ENCODE results near the gene DCC.

DCC gene

DNA sequence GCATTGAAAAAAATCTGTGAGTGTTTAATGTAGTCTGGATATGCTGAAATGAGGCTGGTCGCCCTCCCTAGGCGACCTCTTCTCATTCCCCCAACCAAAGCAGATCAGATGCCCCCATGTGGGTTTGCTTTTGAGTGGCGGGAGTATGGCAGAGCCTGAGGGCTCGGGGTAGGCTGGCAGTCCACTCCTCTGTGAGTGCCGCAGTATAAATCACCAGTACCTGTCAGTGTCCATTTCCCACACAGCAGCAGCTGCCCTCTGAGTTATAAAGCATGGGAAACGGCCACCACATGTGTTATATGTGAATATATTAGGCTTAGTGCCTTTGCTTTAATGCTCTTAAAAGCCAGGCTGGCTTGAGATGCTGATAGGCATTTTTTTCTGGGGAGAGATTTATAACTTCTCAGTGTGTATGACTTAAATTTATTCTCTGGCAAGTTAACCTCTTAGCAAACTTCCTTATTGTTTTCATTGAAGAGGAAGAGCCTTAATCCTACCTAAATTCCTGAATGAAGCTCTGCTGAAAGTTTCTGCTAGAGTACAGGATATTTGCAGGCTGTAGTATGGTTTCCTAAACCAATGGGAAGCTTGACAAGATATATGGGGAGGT lies 3.8 kb downstream of the DCC start:
- Histone ChIP-seq H3K4me3 (ENCODE audit: low read depth, low read length) (no peak overlapping the region), H3K4me1 (no peaks in the 10 kb centered on the region), H3K9me3 (no peaks in the 10 kb centered on the region), H3K36me3 (no peaks in the 10 kb centered on the region), H3K27me3 (peaks cover 24% of the 10 kb centered on the region)
- TF ChIP-seq, protein P1, sequence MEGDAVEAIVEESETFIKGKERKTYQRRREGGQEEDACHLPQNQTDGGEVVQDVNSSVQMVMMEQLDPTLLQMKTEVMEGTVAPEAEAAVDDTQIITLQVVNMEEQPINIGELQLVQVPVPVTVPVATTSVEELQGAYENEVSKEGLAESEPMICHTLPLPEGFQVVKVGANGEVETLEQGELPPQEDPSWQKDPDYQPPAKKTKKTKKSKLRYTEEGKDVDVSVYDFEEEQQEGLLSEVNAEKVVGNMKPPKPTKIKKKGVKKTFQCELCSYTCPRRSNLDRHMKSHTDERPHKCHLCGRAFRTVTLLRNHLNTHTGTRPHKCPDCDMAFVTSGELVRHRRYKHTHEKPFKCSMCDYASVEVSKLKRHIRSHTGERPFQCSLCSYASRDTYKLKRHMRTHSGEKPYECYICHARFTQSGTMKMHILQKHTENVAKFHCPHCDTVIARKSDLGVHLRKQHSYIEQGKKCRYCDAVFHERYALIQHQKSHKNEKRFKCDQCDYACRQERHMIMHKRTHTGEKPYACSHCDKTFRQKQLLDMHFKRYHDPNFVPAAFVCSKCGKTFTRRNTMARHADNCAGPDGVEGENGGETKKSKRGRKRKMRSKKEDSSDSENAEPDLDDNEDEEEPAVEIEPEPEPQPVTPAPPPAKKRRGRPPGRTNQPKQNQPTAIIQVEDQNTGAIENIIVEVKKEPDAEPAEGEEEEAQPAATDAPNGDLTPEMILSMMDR (IDR thresholded peaks at IDR 0.05; ENCODE audit: low read depth, low read length) = no peak
- no peak for DNase-seq

DNA sequence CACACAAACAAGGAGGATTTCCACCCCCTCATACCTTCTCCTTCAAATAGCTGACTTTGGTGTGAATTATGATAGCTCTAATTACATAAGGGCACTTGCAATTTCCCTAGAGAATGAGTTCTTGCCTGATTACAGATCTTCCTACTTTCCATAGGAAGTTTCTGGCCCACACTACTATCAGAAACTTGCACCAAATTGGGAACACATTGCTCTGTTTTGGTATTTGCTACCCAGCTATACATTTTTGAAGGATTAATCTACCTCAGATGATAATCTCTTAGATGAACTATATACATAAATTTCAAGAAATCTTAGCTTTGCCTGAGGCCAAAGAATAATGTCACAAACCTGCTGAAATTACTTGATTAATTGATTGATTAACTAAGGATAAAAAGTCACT lies 4.9 kb downstream of the DCC start:
- no peaks in the 10 kb centered on the region for H3K36me3 ChIP-seq
- no peak for DNase-seq
- H3K9me3 ChIP-seq = no peaks in the 10 kb centered on the region
- no peaks in the 10 kb centered on the region for H3K4me1 ChIP-seq
- TF ChIP-seq, protein P1 (IDR thresholded peaks at IDR 0.05; ENCODE audit: low read depth, low read length) = no peak
- H3K27me3 ChIP-seq = peaks cover 22% of the 10 kb centered on the region
- H3K4me3 ChIP-seq (ENCODE audit: low read depth, low read length) = no peak overlapping the region

DNA sequence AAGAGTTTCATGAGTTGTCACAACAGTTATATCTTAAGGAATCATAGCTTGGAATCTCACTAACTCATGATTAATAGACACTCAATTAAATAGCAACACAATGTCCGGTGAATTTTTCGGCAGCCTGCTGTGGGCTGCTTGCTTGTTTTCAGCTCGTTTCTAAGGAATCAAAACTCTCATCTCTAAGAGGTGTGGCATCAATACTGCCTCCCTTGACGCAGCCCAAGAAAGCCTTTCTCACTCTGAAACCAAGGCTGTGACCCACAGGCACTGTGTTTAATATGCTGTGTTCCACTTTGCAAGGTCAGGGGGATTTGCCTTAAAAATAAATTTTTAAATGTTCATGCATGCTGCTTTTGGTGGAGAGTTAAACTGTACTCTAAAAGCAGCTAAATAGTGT lies 5.4 kb downstream of the DCC start:
- H3K4me1 ChIP-seq = no peaks in the 10 kb centered on the region
- no peak overlapping the region for H3K4me3 ChIP-seq (ENCODE audit: low read depth, low read length)
- peaks cover 17% of the 10 kb centered on the region for H3K27me3 ChIP-seq
- DNase-seq = no peak
- H3K9me3 ChIP-seq = no peaks in the 10 kb centered on the region
- TF ChIP-seq, protein P1 (IDR thresholded peaks at IDR 0.05; ENCODE audit: low read depth, low read length) = no peak
- H3K36me3 ChIP-seq = no peaks in the 10 kb centered on the region

DNA sequence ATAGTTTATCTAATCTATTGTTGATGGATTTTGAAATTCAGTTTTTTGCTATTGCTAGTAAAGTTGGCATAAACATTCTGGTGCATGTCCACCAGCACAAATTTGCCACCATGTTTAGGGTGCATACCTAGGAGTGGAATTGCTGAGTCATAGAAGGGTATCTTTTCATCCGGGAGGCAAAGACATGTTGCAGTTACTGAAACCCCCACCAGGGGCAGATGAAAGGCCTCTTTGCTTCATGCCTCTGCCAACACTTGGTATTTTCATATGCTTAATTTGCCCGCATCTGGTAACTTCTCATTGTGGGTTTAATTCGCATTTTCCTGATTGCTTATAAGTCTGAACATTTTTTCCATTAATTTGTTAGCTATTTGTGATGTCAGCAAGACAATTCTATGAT lies 8.2 kb downstream of the DCC start:
- Histone ChIP-seq H3K9me3 (no peaks in the 10 kb centered on the region), H3K27me3 (no peaks in the 10 kb centered on the region), H3K4me1 (no peaks in the 10 kb centered on the region), H3K36me3 (no peaks in the 10 kb centered on the region), H3K4me3 (ENCODE audit: low read depth, low read length) (no peak overlapping the region)
- TF ChIP-seq, protein P1 (IDR thresholded peaks at IDR 0.05; ENCODE audit: low read depth, low read length) = peak; percentile 34
- DNase-seq = peak; percentile 14

DNA sequence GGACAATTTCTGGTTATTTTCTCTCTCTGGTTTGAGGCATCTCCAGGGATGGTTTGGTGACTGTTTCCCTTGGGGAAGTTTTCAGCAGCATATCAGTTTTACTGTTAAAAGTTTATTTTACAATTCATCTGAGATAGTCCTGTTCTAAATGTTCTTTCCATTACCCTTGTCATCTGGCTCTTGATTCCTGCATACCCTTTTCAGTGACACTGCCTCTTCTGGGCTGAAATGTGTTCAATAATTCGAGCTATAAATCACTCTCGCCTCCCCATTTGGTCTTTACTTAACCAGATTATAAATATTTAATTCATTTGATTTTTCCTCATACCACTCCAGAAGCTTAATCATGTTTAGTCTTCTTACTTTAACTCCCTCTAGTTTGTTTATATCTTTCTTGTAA lies 9.5 kb downstream of the DCC start:
- Histone ChIP-seq H3K4me3 (ENCODE audit: low read depth, low read length) (no peak overlapping the region), H3K27me3 (no peaks in the 10 kb centered on the region), H3K9me3 (no peaks in the 10 kb centered on the region), H3K36me3 (no peaks in the 10 kb centered on the region), H3K4me1 (no peaks in the 10 kb centered on the region)
- TF ChIP-seq, protein P1 (IDR thresholded peaks at IDR 0.05; ENCODE audit: low read depth, low read length) = no peak
- no peak for DNase-seq

DNA sequence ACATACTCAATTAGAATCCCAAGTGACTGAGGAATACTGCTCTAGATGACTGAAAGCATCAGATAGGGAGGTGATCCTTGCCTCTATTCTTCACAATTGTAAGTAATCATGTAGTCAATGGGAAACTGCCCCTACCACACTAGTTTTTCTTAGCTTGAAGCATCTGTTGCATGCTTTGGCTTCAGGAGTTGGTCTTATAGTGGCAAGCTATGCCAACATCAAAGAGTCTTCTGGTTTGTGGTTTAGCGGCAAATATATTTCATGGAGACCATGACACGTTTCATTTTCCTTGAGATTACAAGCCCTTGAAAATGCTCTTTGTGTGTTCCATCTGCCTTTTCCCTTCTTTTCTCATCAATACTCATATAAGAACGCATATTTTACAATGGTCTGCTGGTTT lies 12.9 kb downstream of the DCC start:
- Histone ChIP-seq H3K36me3 (no peaks in the 10 kb centered on the region), H3K9me3 (no peaks in the 10 kb centered on the region), H3K4me1 (no peaks in the 10 kb centered on the region), H3K4me3 (ENCODE audit: low read depth, low read length) (no peak overlapping the region), H3K27me3 (no peaks in the 10 kb centered on the region)
- TF ChIP-seq, protein P1 (IDR thresholded peaks at IDR 0.05; ENCODE audit: low read depth, low read length) = no peak
- no peak for DNase-seq

Measured in BE2C (cell line).